HG03432 (cell line): ENCODE data around the gene FBXW10B.
"Not testable (repeated sequence)": the region's sequence is repeated elsewhere in the genome, so short reads cannot be mapped to it uniquely, and the experiment has no call there.

Source experiments
- ATAC-seq: cut with Tn5 transposase; IDR thresholded peaks from one replicate; pipeline ENCODE4 v1.9.1; 2021; ENCODE audit warnings: mild to moderate bottlenecking, moderate library complexity; ENCODE audit not compliant: unreplicated experiment

FBXW10B gene

DNA sequence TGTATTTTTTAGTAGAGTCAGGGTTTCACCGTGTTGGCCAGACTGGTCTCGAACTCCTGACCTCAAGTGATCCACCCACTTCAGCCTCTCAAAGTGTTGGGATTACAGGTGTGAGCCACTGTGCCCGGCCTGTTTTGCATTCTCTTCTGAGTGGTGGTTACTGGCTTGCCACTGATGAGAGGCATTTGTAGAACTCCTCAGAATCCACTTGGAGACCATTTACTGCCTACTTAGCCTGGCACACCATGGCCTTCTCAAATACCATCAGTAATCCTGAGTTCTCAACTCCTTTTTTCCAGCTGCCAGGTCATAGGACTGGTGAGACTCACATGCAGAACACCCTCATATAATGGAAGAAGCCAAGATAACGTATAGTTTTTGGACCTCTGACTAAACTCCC lies 22.5 kb upstream of the FBXW10B start:
- not testable (repeated sequence) for ATAC-seq

DNA sequence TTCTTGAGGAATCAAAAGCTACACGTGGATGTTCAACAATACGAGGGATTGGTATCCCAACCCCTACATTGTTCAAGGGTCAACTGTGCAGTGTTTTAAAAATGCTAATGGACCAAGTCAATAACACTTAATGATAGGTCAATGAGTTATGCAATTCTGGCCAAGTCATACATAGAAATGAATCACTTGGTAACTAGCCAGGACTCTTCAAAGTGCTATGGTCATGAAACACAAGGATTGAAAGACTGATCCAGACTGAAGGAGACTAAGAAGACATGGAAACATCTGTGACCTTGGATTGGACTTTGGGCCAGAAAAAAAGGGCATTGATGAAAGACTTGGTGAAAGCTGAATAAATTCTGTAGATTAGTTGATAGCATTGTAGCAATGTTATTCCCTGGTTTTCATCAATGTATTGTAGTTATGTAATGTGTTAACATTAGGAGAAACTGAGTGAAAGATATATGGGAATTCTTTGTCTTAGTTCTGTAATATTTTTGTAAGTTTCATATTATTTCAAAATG lies 11.5 kb upstream of the FBXW10B start:
- ATAC-seq: not testable (repeated sequence)

DNA sequence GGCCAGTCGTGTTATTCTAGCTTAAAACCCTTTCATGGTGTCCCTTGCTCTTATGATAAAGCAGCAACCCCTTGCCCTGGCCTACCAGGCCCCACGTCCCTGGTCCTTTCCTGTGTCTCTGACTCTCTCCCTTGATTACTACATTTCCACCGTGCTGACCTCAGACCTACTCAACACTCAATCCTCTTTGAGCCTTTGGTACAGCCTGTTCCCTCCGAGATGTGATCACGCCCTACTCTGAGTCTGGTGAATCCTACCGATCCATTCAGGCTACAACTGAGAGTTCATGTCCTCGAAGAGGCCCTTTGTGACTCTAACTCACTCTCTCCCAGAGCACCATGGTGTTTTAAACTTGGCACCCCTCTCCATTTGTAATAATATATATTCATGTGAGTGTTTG lies 10.5 kb upstream of the FBXW10B start:
- ATAC-seq: not testable (repeated sequence)

DNA sequence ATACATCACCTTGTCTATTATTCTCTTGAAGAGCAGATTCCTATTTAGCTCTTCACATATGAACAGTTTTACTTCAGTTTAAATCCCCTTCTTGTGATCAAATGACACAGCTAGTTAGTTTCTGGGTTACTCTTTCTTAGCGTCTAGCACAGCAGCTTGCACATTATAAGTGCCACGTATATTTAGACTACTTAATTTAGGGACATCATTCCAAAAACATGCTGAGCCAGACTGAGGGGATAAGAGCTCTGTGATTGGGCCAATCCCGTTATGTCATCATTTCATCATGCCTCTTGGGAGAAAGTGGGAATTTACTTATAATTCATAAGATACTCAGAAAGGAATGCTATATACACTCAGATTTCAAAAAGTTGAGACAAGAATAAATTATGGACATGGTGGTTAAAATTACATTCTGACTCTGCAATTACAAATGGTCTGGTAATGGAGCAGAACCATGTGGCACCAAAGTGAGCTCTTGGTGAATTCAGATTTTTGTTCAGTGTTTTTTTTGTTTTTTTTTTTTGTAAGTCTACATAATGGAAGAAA lies 4.2 kb upstream of the FBXW10B start:
- ATAC-seq: not testable (repeated sequence)

DNA sequence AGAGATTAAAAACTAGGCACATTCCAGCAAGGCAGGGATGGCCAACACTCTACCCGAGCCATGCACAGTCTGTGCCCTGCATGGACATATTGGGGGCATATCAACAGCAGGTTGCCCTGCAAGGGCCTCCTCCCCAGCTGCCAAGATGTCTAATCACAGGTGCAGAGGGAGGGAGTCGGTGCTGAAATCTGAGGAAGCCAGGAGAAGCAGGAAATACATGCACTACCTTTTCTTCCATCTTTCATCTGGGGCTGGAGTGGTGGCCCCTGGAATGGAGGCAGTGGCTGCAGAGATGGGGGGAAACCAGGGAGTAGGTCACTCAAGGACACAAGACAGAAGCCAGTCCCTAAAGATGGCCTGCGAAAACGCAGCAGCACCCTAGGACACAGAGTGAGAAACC lies 3.8 kb upstream of the FBXW10B start:
- not testable (repeated sequence) for ATAC-seq

DNA sequence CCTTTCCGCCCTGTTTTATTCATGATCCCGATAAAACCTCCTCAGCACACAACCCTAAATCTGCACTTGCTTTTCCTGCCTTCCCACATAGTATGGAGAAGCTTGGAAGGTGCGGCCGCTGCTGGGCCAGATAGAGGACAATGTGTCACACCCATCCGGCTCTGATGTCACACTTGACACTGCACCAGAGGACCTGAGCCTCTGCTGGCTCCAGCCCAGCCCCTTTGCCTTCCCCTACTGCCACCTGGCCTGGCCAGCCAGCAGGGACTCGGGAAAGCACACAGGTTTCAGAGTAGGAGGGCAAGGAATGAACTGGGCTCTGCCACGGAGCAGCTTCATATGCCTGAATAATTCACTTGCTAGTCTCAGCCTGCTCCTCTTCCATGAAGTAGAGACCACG lies 2.6 kb upstream of the FBXW10B start:
- ATAC-seq: not testable (repeated sequence)

DNA sequence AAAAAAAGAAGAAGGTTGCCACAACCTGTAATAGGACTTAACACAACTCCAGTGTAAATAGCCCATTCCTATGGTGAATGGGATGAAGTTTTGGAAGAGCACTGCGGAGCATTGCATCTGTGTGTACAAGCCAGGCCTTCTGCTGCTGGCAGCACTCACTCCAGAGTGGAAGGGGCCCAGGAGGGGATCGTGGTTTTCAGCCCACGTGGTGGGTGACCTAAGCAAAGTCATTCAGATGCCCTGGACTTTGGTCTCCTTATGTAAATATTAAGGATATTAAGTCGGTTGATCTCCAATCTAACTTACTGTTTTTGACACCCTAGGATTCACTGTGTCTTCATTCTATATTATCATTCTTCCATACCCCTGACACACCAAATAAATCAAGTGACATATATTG lies 2.7 kb downstream of the FBXW10B start:
- ATAC-seq: not testable (repeated sequence)

DNA sequence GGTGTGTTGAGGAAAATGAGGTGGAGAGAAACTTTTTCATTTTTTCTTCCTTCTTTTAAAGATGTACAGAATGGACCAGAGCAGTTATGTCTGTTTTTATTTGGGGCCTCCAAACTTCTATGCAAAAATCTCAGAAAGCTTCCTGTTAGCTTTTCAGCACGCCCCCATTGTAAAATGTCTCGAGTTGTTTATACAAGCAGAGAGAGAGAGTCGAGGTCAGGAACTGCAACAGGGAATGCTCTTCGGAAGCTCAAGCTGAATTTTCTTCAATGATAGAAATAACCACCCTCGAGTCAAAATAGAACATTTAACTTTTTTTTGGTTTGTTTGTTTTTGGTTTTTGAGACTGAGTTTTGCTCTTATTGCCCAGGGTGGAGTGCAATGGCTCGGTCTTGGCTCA lies 3.7 kb downstream of the FBXW10B start:
- not testable (repeated sequence) for ATAC-seq

DNA sequence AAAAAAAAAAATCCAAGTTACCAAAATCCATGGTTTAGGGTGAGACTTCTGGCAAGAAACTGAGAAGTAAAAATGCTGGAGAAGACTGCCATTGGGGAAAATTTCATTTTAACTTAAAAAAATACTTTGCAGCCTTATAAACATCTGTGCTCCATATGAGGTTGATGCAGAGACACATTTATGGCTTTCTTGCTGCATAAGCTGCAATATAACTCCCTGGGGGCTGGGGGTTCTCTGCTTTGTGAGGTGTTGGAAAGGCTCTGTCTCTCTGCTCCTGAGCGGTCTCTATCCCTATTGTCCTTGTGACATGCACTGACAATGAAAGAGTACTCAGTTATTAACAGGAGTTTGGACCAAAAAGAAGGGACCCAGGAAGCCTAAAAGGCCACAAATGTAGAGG lies 6.4 kb downstream of the FBXW10B start:
- ATAC-seq: not testable (repeated sequence)

DNA sequence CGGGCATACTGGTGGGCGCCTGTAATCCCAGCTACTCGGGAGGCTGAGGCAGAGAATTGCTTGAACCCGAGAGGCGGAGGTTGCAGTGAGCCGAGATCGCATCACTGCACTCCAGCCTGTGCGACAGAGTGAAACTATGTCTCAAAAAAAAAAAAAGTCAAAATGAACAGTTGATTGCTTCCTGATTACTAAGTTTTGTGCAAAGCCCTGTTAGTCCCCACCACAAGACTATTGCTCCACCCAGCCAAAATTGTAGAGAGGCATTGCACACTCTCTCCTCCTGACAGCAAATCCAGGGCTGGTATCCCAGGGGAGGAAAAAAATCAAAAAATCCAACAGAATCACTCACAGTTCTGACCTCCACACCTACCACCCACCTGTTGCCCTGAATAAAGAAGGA lies 26.5 kb downstream of the FBXW10B start:
- not testable (repeated sequence) for ATAC-seq

DNA sequence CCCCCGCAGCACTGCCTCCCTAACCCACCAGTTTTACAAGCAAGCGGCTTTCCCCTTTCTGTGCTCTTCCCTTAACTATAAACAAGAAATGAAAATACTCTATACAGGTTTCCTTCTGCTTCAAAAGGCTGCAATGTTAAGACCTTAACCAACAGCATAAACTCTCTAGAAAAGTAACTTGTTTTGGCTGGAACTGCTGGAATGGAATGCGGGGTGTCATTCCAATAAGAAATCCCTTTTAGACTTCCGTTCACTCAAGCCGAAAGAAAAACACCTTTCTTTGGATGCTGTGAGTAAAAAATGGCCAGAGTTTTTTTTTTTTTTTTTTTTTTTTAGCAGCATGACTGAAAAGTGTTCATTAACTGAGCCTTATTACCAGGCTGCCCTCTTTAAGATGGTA lies 27.5 kb downstream of the FBXW10B start:
- not testable (repeated sequence) for ATAC-seq

DNA sequence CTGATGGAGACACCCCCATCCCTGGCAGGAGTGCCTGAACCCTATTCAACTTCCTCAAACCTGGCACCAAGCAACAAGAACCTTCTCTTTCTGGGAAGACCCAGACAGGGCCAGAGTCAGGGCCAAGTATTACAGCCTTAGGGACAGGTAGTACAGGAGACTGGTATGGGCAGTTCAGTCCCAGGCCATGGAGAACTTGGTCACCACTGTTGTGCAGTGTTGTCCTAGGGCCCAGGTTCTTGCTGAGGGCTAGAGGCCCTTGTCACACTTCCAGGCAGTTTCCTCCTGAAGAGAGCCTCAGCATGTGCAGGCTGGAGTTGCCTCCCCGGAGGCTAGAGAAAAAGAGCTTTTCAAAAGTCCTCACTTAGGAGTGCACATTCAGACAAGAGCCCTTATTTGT lies 28.7 kb downstream of the FBXW10B start:
- ATAC-seq: not testable (repeated sequence)

DNA sequence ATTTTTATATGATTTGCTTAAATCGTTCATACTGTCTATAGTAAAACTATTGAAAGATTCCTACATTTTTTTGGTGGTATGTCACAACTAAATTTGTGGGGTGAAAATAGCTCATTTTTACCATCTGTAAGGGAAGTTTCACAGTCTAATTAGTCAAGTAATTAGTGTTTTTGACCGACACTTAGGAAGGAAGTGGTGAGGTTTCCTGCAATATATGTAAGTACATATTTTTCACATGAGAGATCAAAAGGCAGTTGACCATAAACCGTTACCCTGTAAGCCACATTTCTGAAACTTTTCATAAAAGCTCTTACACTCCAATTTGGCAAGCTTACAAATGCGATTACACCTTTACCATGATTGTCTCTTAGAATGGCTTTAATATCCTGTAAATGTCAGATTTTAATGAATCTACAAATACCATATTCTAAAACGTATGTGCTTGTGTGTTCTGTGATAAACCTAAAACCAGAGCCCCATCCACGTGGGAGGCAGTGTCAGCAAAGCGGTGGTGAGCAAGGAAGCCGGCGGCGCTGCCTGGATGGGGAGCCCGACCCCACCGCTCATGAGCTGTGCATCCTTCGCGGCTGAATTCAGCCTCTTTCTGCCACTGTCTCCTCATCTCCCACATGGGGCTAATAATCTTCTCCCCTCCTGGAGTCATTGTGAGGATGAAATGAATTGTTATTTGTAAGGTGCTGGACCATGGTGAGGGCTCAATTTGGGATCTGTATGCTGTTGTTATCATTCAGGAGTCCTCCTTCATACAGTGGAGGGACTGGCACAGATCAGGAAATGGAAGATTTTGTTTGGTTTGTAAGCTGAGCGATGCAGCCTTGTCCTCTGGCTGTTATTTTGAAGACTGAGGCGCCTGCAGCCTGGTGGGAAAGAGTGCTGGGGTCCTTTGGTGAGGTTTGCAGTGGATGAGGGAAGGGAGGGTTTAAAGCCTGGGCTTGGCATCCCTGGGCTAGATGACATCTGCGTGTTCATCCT lies 29.7 kb downstream of the FBXW10B start:
- peak; percentile 76 for ATAC-seq

DNA sequence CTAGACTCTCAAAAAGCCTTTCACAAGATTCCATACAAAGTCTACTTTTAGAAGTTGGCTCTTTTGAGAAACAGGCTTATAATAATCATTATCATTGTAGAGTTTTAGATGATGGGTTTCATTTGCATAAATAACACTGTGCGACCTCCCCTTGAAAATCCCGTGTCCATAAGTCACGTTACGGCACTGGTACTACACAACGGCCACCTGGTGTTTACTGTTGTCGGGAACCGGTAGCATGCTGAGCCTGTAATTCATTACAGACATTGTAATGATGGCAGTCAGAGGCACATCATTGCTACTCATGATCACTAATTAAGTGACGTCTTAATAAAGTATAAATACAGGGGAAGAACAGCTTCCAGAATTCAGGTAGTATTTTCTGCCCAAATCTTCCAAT lies 31.5 kb downstream of the FBXW10B start:
- ATAC-seq: not testable (repeated sequence)

DNA sequence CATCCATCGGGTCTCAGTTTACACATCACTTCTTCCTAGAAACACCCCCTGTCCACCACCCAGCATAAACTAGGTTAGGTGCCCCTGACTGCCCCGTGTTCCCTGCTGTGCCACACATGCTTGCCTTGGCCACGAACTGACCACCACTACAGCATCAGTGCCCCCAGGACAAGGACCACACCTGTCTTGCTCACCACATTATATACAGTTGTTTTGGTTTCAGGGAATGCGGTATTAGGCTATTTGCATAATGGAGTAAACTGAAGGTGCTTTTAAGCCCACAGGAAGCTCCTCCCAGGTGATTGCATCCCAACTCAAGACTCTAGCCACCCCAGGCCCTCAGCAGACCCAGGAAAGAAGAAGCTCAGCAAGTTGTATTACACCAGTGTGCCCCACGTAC lies 36.2 kb downstream of the FBXW10B start:
- ATAC-seq: not testable (repeated sequence)

DNA sequence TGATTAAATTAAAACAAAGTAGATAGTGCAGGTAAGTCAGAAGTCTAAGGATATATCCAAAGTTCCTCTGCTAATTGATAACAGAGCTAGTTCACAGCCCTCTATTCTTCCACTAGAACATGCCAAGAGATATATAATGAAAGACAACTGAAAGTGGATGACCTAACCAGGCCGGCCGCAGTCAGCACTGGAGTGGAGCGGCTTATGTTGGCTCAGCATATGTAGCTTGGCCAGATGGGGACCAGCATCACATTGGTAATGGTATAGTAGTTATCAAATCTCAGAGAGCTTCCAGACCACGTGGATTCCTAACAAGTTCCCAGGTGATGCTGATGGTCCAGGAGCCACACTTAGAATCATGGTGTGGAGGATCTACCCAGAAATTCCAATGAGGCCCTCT lies 38.0 kb downstream of the FBXW10B start:
- ATAC-seq: not testable (repeated sequence)

DNA sequence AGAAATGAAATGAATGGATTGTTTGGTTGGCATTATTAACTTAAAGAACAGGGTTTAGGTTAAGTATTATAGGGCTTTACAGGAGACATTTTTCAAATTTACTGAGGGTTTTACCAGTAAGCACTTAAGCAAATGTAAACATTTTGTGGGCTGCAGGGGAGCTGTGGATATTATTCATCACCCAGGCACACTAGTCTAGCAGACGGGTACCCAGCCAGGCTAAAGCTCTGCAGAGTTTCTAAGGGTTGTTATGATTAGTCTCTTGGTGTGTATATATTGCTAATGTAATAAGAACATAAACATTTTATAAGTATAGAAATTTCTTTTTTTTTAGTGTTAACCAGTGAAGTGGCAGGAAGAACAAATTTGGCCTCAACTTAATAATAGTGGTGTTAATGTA lies 42.7 kb downstream of the FBXW10B start:
- not testable (repeated sequence) for ATAC-seq

DNA sequence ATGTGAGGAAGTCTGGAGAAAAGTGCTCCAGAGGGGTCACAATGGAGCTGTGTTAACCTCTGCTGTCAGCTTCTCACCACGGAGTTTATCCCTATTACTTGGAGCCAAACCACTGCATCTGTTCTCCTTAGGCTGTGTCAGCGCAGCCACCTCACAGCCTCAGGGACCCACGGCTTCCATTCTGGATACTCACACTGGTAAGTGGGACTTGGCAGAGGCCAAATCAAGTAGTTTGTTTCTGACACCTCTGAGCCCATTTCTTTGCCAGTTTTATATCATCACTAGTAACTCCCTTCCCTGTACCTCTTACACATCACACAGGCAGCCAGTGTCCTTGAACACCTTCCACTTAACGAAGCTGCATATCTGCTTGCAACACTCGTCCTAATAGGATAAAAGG lies 44.8 kb downstream of the FBXW10B start:
- not testable (repeated sequence) for ATAC-seq

DNA sequence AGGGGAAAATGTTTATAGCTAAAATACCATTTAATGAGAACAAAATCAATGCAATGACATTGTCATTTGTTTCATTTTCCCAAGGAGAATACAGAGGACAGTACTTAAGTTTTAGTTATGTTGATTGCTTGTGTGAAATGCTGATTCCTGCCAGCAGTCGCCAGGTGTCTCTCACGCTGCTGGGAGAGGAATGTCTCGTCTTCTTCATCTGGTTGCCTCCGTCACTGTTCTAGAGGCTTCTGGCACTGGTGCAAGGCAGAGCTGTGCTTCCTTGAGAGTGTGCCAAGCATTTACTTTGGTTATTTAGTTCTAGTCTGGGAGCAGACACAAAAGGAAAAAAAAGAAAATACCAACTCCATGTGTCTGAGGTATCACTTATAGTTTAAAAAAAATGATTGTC lies 45.6 kb downstream of the FBXW10B start:
- ATAC-seq: not testable (repeated sequence)
